SK-N-MC (cell line): ENCODE results near the gene ZNF710.
A peak's percentile ranks its signal among the peaks of the same experiment; 100 is the strongest.

ENCODE experiments used
- DNase-seq: peaks from one replicate; pipeline ENCODE4 v3.0.0-alpha.2; 2011; ENCODE audit warnings: low read depth, low spot score
- H3K27ac ChIP-seq: fragments of 200-600 bp; sonication (generic); 2 replicates; pipeline ENCODE4 v1.5.1; 2016; ENCODE audit warnings: mixed run types
- H3K36me3 ChIP-seq: fragments of 200-600 bp; sonication (generic); 2 replicates; pipeline ENCODE4 v1.6.1; 2017; ENCODE audit warnings: antibody characterized with exemption, low read length, mixed read lengths; ENCODE audit not compliant: insufficient read depth
- H3K4me3 ChIP-seq: fragments of 200-600 bp; sonication (generic); 2 replicates; pipeline ENCODE4 v1.5.1; 2016
- H3K9ac ChIP-seq: fragments of 200-600 bp; sonication (generic); 2 replicates; pipeline ENCODE4 v1.8.0; 2017; ENCODE audit warnings: mixed run types, mixed read lengths; ENCODE audit not compliant: insufficient read length
- H3K9me3 ChIP-seq: fragments of 200-600 bp; sonication (generic); 2 replicates; pipeline ENCODE4 v1.6.1; 2017; ENCODE audit warnings: low read depth, mild to moderate bottlenecking, antibody characterized with exemption, low read length, moderate library complexity, mixed read lengths
- EZH2 ChIP-seq: fragments of 200-600 bp; sonication (generic); IDR thresholded peaks from one replicate; pipeline ENCODE4 v1.6.1; 2017; ENCODE audit warnings: antibody characterized with exemption
- FOXP2 ChIP-seq: optimal IDR thresholded peaks from 2 replicates; pipeline ENCODE3; 2011; ENCODE audit warnings: mild to moderate bottlenecking, moderate library complexity; ENCODE audit not compliant: insufficient read depth; ENCODE audit errors: extremely low read length, control extremely low read depth
- POLR2AphosphoS5 ChIP-seq: IDR thresholded peaks from 2 replicates; pipeline ENCODE4 v1.6.1; 2012; ENCODE audit warnings: mild to moderate bottlenecking, low read depth, low read length, borderline replicate concordance

The ZNF710 gene

DNA sequence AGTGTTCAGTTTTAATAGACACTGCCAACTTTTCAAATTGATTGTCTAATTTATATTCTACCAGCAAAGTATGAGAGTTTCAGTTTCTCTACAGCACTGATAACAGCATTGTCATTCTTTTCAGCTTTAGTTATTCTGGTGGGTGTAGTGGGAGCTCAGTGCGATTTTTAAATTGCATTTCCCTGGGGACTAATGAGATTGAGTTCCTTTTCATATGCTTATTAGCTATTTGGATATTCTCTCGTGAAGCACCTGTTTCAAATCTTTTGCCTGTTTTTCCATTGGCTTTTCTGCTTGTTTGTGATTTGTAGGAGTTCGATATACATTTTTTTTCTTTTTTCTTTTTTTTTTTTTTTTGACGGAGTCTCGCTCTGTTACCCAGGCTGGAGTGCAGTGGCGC is 120.0 kb downstream of the ZNF710 start:
- Histone ChIP-seq H3K4me3 (peak overlapping the region; percentile 50; the same call in 1 of the 2 replicates), H3K9me3 (no peaks in the 10 kb centered on the region), H3K27ac (peak overlapping the region; percentile 59), H3K9ac (no peak overlapping the region), H3K36me3 (no peaks in the 10 kb centered on the region)
- no peak for TF ChIP-seq EZH2
- TF ChIP-seq POLR2AphosphoS5: no peak
- no peak for TF ChIP-seq FOXP2
- peak; percentile 74 for DNase-seq

- H3K9ac ChIP-seq: no peak overlapping the region
- TF ChIP-seq POLR2AphosphoS5 (no peak), FOXP2 (no peak), EZH2 (no peak)
Observed at GRCh38 chr15:90124507-90124906, 123.4 kb downstream of the ZNF710 start.

GRCh38 chr15:90126022-90126421 is 124.9 kb downstream of the ZNF710 start:
- no peak overlapping the region for H3K4me3 ChIP-seq
- H3K9ac ChIP-seq: no peak overlapping the region
- DNase-seq: no peak
- H3K36me3 ChIP-seq: no peaks in the 10 kb centered on the region
- no peak for TF ChIP-seq EZH2
- H3K27ac ChIP-seq: no peak overlapping the region
- no peaks in the 10 kb centered on the region for H3K9me3 ChIP-seq

More at GRCh38 chr15:90124507-90124906, 123.4 kb downstream of the ZNF710 start:
- no peaks in the 10 kb centered on the region for H3K9me3 ChIP-seq
- H3K4me3 ChIP-seq: no peak overlapping the region
- no peak overlapping the region for H3K27ac ChIP-seq
- no peaks in the 10 kb centered on the region for H3K36me3 ChIP-seq
- no peak for DNase-seq

- Histone ChIP-seq H3K9me3 (no peaks in the 10 kb centered on the region), H3K27ac (no peak overlapping the region), H3K36me3 (no peaks in the 10 kb centered on the region), H3K9ac (no peak overlapping the region), H3K4me3 (no peak overlapping the region)
- DNase-seq: no peak
- TF ChIP-seq FOXP2 (no peak), POLR2AphosphoS5 (no peak)
Observed at GRCh38 chr15:90126596-90127435, 125.7 kb downstream of the ZNF710 start.

DNA sequence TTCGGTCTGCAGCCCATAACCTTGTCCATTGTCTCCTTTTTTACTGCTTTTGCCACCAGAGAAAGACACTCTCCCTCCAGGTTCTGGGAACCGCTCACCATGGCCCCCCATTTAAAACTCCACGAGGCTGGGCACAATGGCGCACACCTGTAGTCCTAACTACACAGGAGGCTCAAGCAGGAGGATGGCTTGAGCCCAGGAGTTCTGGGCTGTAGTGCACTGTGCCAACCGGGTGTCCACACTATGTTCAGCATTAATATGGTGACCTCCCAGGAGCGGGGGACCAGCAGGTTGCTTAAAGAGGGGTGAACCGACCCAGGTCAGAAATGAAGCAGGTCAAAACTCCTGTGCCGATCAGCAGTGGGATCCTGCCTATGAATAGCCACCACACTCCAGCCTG is 129.2 kb downstream of the ZNF710 start:
- Histone ChIP-seq H3K27ac (no peak overlapping the region), H3K4me3 (no peak overlapping the region), H3K9ac (no peak overlapping the region), H3K9me3 (no peaks in the 10 kb centered on the region), H3K36me3 (no peaks in the 10 kb centered on the region)
- no peak for DNase-seq
- TF ChIP-seq FOXP2 (no peak), POLR2AphosphoS5 (no peak), EZH2 (no peak)
